Smooth muscle cell (in vitro differentiated cells): ENCODE measurements around the gene SCOC. TPM values are rescaled to one million over a fixed set of nuclear protein-coding genes. Genes with fewer than 3 reads are reported as not detected.

Experiments used
- DNase-seq: peaks from one replicate; lab custom pipeline; 2025; ENCODE audit not compliant: unreplicated experiment; lab: John Stamatoyannopoulos, UW
- H2AFZ ChIP-seq: fragments of 200-600 bp; sonication (generic); 2 replicates; pipeline ENCODE4 v1.6.0; 2016; ENCODE audit warnings: antibody characterized with exemption, low read depth, mild to moderate bottlenecking
- H3F3A ChIP-seq: fragments of 200-600 bp; sonication (generic); 2 replicates; pipeline ENCODE4 v1.6.0; 2017; ENCODE audit warnings: antibody characterized with exemption, low read depth
- H3K27ac ChIP-seq: fragments of 200-600 bp; sonication (generic); 2 replicates; pipeline ENCODE4 v1.5.1; 2016; ENCODE audit warnings: low read depth, mild to moderate bottlenecking
- H3K27me3 ChIP-seq: fragments of 200-600 bp; sonication (generic); 2 replicates; pipeline ENCODE4 v1.6.1; 2016; ENCODE audit warnings: low read depth, mild to moderate bottlenecking
- H3K36me3 ChIP-seq: fragments of 200-600 bp; sonication (generic); 2 replicates; pipeline ENCODE4 v1.5.1; 2016; ENCODE audit warnings: low read depth
- H3K4me1 ChIP-seq: fragments of 200-600 bp; sonication (generic); 2 replicates; pipeline ENCODE4 v1.5.1; 2016; ENCODE audit warnings: low read depth
- H3K4me2 ChIP-seq: fragments of 200-600 bp; sonication (generic); 2 replicates; pipeline ENCODE4 v1.6.0; 2016; ENCODE audit warnings: mild to moderate bottlenecking
- H3K4me3 ChIP-seq: fragments of 200-600 bp; sonication (generic); 2 replicates; pipeline ENCODE4 v1.5.1; 2016; ENCODE audit warnings: mild to moderate bottlenecking
- H3K79me2 ChIP-seq: fragments of 200-600 bp; sonication (generic); 2 replicates; pipeline ENCODE4 v1.6.0; 2016; ENCODE audit warnings: low read depth, mild to moderate bottlenecking
- H3K9ac ChIP-seq: fragments of 200-600 bp; sonication (generic); 2 replicates; pipeline ENCODE4 v1.6.0; 2016; ENCODE audit warnings: low read depth
- H3K9me3 ChIP-seq: fragments of 200-600 bp; sonication (generic); replicated peaks from 2 replicates; pipeline ENCODE4 v1.5.1; 2016; ENCODE audit warnings: low read depth
- H4K20me1 ChIP-seq: fragments of 200-600 bp; sonication (generic); 2 replicates; pipeline ENCODE4 v1.6.0; 2016; ENCODE audit warnings: low read depth
- WGBS: methylation state at CpG from one replicate; pipeline ENCODE4 v1.1.7; 2016; ENCODE audit warnings: low lambda C conversion rate; 5-methylcytosine and 5-hydroxymethylcytosine counted together
- polyA plus RNA-seq: library from polyadenylated mRNA; unstranded; fragments of >200 nt; fragmentation: Nextera tagmentation; extraction: Ambion mirVana; gene quantifications from 2 replicates; pipeline ENCODE4 v1.2.1, GENCODE V29; 2016
- total RNA-seq: library from RNA; depleted of rRNA; stranded (reverse); fragments of >200 nt; gene quantifications from 2 replicates; pipeline ENCODE4 v1.2.3, GENCODE V29; 2014
- TF ChIP-seq, protein P1 (sequence below): fragments of 200-600 bp; sonication (generic); IDR thresholded peaks from 2 replicates; pipeline ENCODE4 v1.5.1; 2017; ENCODE audit warnings: borderline replicate concordance, mild to moderate bottlenecking, antibody characterized with exemption; ENCODE audit not compliant: insufficient read depth, poor library complexity, severe bottlenecking

SCOC gene
- total and polyA plus RNA-seq, 2 experiments from 2014 or later: 76.8 to 144 TPM

DNA sequence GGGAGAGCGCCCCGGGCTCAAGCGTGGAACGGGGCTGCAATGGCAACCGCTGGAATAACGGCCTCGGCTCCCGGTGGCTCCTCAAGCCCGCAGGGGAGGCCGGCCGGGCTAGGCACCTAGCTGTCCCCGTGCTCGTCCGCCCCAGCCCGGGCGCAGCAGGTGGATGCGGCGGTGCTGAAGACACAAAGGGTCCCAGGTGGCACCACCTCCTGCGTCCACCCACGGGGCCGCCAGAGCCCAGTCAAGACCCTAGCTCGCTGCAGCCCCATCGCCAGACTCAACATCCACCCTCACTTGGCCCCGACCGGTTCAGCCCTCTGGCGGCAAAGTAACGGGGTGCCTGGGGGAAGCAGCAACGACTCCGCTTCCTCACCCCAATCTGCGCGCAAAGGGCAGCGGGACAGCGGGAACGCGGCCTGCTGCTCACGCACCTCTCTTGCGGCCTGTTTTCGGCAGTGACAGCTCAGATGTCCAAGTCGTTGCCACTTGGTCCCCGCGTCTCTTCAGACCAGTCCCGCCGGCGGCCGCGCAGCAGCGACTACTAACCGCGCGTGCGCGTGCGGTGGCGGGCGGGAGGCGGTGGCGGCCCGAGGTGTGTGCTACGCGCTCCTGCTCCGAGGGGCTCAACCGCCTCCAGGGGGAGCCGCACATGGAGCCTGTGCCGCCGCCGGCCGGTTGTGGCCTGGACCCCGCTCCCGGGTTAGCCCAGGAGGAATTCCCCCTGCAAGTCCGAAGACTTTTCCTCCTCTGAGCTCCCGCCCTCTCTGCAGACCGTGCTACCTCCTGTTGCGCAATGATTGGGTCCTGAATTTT lies 53.9 kb downstream of the SCOC start, which contains the start of gene CLGN:
Gene CLGN, minus strand, starts transcription at position 543 of the 813 bp plus-strand sequence. CDS start 14,570 bp downstream, outside the sequence.
- WGBS: 2% methylated on average over 73 of the region's 73 CpGs
- TF ChIP-seq, protein P1, sequence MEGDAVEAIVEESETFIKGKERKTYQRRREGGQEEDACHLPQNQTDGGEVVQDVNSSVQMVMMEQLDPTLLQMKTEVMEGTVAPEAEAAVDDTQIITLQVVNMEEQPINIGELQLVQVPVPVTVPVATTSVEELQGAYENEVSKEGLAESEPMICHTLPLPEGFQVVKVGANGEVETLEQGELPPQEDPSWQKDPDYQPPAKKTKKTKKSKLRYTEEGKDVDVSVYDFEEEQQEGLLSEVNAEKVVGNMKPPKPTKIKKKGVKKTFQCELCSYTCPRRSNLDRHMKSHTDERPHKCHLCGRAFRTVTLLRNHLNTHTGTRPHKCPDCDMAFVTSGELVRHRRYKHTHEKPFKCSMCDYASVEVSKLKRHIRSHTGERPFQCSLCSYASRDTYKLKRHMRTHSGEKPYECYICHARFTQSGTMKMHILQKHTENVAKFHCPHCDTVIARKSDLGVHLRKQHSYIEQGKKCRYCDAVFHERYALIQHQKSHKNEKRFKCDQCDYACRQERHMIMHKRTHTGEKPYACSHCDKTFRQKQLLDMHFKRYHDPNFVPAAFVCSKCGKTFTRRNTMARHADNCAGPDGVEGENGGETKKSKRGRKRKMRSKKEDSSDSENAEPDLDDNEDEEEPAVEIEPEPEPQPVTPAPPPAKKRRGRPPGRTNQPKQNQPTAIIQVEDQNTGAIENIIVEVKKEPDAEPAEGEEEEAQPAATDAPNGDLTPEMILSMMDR: peak; percentile 38

DNA sequence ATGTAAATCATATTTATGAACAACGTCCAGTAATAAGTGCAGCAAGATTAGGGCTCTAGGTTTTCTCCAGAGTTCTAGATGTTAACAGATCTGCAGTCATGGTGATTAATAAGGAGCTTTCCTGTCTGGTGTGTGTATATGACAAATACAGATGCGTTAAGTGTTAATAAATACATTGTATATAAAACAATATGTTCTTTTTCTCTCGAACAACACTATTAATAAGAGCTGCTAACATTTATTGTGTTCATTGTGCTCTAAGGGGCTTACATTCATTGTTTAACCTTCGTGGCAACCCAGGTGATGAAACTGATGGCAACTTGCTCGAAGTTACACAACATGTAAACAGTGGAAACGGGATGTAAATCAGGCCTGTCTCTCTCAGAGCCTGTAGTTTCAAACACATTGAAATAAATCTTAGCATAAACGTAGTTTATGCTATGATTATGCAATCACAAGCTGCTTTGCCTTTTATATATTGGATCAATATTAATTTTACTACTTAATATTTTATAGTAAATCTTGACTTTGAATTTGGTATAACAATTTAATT lies 54.5 kb downstream of the SCOC start:
- WGBS: 52% methylated on average over 7 of the region's 7 CpGs
- TF ChIP-seq, protein P1: no peak
- no peak for DNase-seq

More for the DNA sequence above, 53.9 kb downstream of the SCOC start, which contains the start of gene CLGN:
- Histone ChIP-seq H3K79me2 (no peaks in the 10 kb centered on the region), H2AFZ (peak within 1 kb of the TSS; percentile 78), H3K9ac (no peak within 1 kb of the TSS), H3K27me3 (peaks cover 41% of the 10 kb centered on the region), H3K4me1 (peaks cover 7% of the 10 kb centered on the region), H3K9me3 (no peaks in the 10 kb centered on the region), H3K4me3 (peak within 1 kb of the TSS; percentile 71), H3K4me2 (peak within 1 kb of the TSS; percentile 91), H3K36me3 (no peaks in the 10 kb centered on the region), H4K20me1 (no peaks in the 10 kb centered on the region), H3K27ac (no peak within 1 kb of the TSS), H3F3A (no peaks in the 10 kb centered on the region)
- DNase-seq: peak; percentile 32

More for the DNA sequence above, 54.5 kb downstream of the SCOC start:
- Histone ChIP-seq H3K9me3 (no peaks in the 10 kb centered on the region), H3F3A (no peaks in the 10 kb centered on the region), H3K79me2 (no peaks in the 10 kb centered on the region), H3K27me3 (peaks cover 38% of the 10 kb centered on the region), H3K4me1 (peaks cover 7% of the 10 kb centered on the region), H3K4me3 (peak overlapping the region; percentile 71), H3K27ac (no peak overlapping the region), H4K20me1 (no peaks in the 10 kb centered on the region), H2AFZ (peak overlapping the region; percentile 78), H3K36me3 (no peaks in the 10 kb centered on the region), H3K9ac (no peak overlapping the region), H3K4me2 (peak overlapping the region; percentile 91)

Other genes with a start within 250 kb of the SCOC start
- gene MAML3, start 219.5 kb upstream of the SCOC start, total RNA-seq: 12.4 and 12.6 TPM in 2 replicates
- 4.9 and 5.3 TPM in 2 replicates for gene MAML3, start 219.5 kb upstream of the SCOC start, polyA plus RNA-seq
- 0.85 and 2.9 TPM in 2 replicates for gene CLGN, start 54.0 kb downstream of the SCOC start, total RNA-seq
- 0.42 and 1.0 TPM in 2 replicates for gene CLGN, start 54.0 kb downstream of the SCOC start, polyA plus RNA-seq
- not detected in 2 replicates for gene MGAT4D, start 124.6 kb downstream of the SCOC start, total RNA-seq
- gene MGAT4D, start 124.6 kb downstream of the SCOC start, polyA plus RNA-seq: not detected in 2 replicates
- 52.9 and 59.6 TPM in 2 replicates for gene ELMOD2, start 150.5 kb downstream of the SCOC start, total RNA-seq
- gene ELMOD2, start 150.5 kb downstream of the SCOC start, polyA plus RNA-seq: 26.5 and 31.0 TPM in 2 replicates
- 0.67 TPM in 1 of 2 replicates, not detected in the other for gene UCP1, start 195.3 kb downstream of the SCOC start, total RNA-seq
- 0.15 and 0.24 TPM in 2 replicates for gene UCP1, start 195.3 kb downstream of the SCOC start, polyA plus RNA-seq